Effector memory CD4-positive, alpha-beta T cell (primary cell): ENCODE measurements around the gene UBE2J2.
"Not testable (repeated sequence)": the region's sequence is repeated elsewhere in the genome, so short reads cannot be mapped to it uniquely, and the experiment has no call there.

ENCODE experiments used
- DNase-seq, 3 donors: peaks; one replicate each; pipeline ENCODE4 v3.0.0-alpha.2; 2020
- H3K27ac ChIP-seq: 2 replicates; pipeline ENCODE4 v1.7.0; 2013; ENCODE audit warnings: mild to moderate bottlenecking, low read length, moderate library complexity; ENCODE audit not compliant: insufficient read depth, poor library complexity, severe bottlenecking
- H3K27me3 ChIP-seq: replicated peaks from 2 replicates; pipeline ENCODE4 v1.7.0; 2013; ENCODE audit warnings: mild to moderate bottlenecking, low read length; ENCODE audit not compliant: insufficient read depth, control insufficient read depth, poor library complexity, severe bottlenecking
- H3K36me3 ChIP-seq: 2 replicates; pipeline ENCODE4 v1.7.0; 2013; ENCODE audit warnings: mild to moderate bottlenecking, low read length, moderate library complexity; ENCODE audit not compliant: control insufficient read depth, insufficient read depth
- H3K4me1 ChIP-seq: 2 replicates; pipeline ENCODE4 v1.7.0; 2013; ENCODE audit warnings: low read length, mild to moderate bottlenecking; ENCODE audit not compliant: control insufficient read depth, insufficient read depth, poor library complexity, severe bottlenecking
- H3K4me3 ChIP-seq: 2 replicates; pipeline ENCODE4 v1.7.0; 2013; ENCODE audit warnings: low read length, low read depth, mild to moderate bottlenecking; ENCODE audit not compliant: insufficient read depth, poor library complexity, severe bottlenecking
- H3K9me3 ChIP-seq: 2 replicates; pipeline ENCODE4 v1.7.0; 2013; ENCODE audit warnings: mild to moderate bottlenecking, low read length, moderate library complexity; ENCODE audit not compliant: control insufficient read depth

UBE2J2 gene

GRCh38 chr1:1255078-1255477, 18.6 kb downstream of the UBE2J2 start:
- Histone ChIP-seq H3K4me3 (no peak overlapping the region), H3K27ac (no peak overlapping the region), H3K36me3 (peaks cover 36% of the 10 kb centered on the region), H3K4me1 (peaks cover 11% of the 10 kb centered on the region), H3K27me3 (no peaks in the 10 kb centered on the region), H3K9me3 (no peaks in the 10 kb centered on the region)
- no peak for DNase-seq

DNA sequence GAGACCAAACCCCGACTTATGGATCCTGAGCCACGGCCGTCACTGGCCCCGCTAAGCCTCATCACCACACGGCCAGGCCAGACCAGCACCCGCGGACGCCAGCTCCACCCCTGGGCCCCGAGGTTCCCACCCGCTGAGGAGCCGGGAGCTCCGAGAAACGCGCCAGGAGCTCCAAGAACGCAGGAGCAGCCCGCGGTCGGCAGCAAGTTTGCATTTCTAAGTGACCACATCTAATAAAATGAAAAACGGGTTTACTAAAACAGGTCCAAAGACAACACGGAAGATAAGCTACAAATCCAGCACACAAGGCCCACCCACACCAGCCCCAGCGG, 19.0 kb downstream of the UBE2J2 start:
- peaks cover 32% of the 10 kb centered on the region for H3K36me3 ChIP-seq
- H3K4me1 ChIP-seq, result peaks cover 11% of the 10 kb centered on the region
- no peak for DNase-seq
- no peaks in the 10 kb centered on the region for H3K27me3 ChIP-seq
- no peaks in the 10 kb centered on the region for H3K9me3 ChIP-seq
- no peak overlapping the region for H3K4me3 ChIP-seq
- no peak overlapping the region for H3K27ac ChIP-seq

- H3K27me3 ChIP-seq, result no peaks in the 10 kb centered on the region
- peaks cover 29% of the 10 kb centered on the region for H3K36me3 ChIP-seq
- DNase-seq, result no peak
- no peak overlapping the region for H3K4me3 ChIP-seq
- no peak overlapping the region for H3K27ac ChIP-seq
- no peaks in the 10 kb centered on the region for H3K9me3 ChIP-seq
- peaks cover 11% of the 10 kb centered on the region for H3K4me1 ChIP-seq
These were observed 19.5 kb downstream of the UBE2J2 start for GRCh38 chr1:1253972-1254666.

DNA sequence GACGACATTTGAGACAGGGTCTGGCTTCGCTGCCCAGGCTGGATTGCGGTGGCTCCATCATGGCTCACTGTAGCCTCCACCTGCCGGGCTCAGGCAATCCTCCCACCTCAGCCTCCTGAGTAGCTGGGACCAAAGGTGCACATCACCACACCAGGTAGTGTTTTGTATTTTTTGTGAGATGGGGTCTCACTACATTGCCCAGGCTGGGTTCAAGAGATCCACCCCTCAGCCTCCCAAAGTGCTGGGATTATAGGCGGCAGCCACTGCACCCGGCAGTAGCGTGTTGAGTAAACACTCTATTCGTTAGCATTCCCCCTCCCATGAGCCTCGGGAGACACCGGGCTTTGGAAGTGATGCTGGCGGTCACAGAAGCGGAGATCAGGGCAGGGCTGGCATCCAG, 20.3 kb downstream of the UBE2J2 start:
- Histone ChIP-seq H3K4me1 (peaks cover 11% of the 10 kb centered on the region), H3K27ac (no peak overlapping the region), H3K36me3 (peaks cover 29% of the 10 kb centered on the region), H3K9me3 (no peaks in the 10 kb centered on the region), H3K27me3 (no peaks in the 10 kb centered on the region), H3K4me3 (no peak overlapping the region)
- no peak for DNase-seq

GRCh38 chr1:1250786-1251284, 22.8 kb downstream of the UBE2J2 start:
- Histone ChIP-seq H3K27ac (peak overlapping the region; percentile 75), H3K36me3 (peaks cover 17% of the 10 kb centered on the region), H3K27me3 (peaks cover 5% of the 10 kb centered on the region), H3K4me1 (peaks cover 20% of the 10 kb centered on the region), H3K9me3 (no peaks in the 10 kb centered on the region), H3K4me3 (no peak overlapping the region)
- peak in 2 of 3 donors; percentile 58 to 63 for DNase-seq

DNA sequence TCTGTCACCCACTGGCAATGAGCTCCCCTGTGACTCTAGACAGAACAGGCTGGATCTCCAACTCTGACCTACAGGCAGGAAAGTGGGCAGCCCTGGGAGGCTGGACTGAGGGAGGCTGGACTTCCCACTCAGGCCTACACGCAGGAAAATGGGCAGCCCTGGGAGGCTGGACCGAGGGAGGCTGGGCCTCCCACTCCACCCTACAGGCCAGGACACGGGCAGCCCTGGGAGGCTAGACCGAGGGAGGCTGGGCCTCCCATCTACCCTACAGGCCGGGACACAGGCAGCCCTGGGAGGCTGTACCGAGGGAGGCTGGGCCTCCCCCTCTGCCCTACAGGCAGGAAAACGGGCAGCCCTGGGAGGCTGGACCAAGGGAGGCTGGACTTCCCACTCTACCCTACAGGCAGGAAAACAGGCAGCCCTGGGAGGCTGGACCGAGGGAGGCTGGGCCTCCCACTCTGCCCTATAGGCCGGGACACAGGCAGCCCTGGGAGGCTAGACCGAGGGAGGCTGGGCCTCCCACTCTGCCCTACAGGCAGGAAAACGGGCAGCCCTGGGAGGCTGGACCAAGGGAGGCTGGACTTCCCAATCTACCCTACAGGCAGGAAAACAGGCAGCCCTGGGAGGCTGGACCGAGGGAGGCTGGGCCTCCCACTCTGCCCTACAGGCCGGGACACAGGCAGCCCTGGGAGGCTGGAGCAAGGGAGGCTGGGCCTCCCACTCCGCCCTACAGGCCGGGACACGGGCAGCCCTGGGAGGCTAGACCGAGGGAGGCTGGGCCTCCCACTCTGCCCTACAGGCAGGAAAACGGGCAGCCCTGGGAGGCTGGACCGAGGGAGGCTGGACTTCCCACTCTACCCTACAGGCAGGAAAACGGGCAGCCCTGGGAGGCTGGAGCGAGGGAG, 25.4 kb downstream of the UBE2J2 start:
- Histone ChIP-seq H3K27me3 (peaks cover 13% of the 10 kb centered on the region), H3K4me1 (peaks cover 20% of the 10 kb centered on the region)
- DNase-seq, H3K4me3 ChIP-seq, H3K9me3 ChIP-seq, H3K36me3 ChIP-seq, H3K27ac ChIP-seq: not testable (repeated sequence)

- H3K4me3 ChIP-seq, result no peak overlapping the region
These were observed 26.2 kb downstream of the UBE2J2 start for GRCh38 chr1:1247341-1247913.

GRCh38 chr1:1246577-1247340, 26.9 kb downstream of the UBE2J2 start, which contains the start of gene C1QTNF12:
Gene C1QTNF12, minus strand, starts transcription at chr1:1246722. Its CDS starts 32 bp downstream, at chr1:1246690.
- H3K27ac ChIP-seq, result no peak within 1 kb of the TSS
- H3K9me3 ChIP-seq, result no peaks in the 10 kb centered on the region
- no peak within 1 kb of the TSS for H3K4me3 ChIP-seq
- H3K36me3 ChIP-seq, result no peaks in the 10 kb centered on the region
- H3K27me3 ChIP-seq, result peaks cover 13% of the 10 kb centered on the region
- DNase-seq, result no peak
- H3K4me1 ChIP-seq, result peaks cover 20% of the 10 kb centered on the region

More at GRCh38 chr1:1247341-1247913, 26.2 kb downstream of the UBE2J2 start:
- Histone ChIP-seq H3K27ac (no peak overlapping the region), H3K27me3 (peaks cover 13% of the 10 kb centered on the region), H3K36me3 (no peaks in the 10 kb centered on the region), H3K9me3 (no peaks in the 10 kb centered on the region), H3K4me1 (peaks cover 20% of the 10 kb centered on the region)
- DNase-seq, result no peak

- no peak overlapping the region for H3K27ac ChIP-seq
- no peak for DNase-seq
- no peak overlapping the region for H3K4me3 ChIP-seq
- no peaks in the 10 kb centered on the region for H3K36me3 ChIP-seq
- peaks cover 13% of the 10 kb centered on the region for H3K27me3 ChIP-seq
- H3K9me3 ChIP-seq, result no peaks in the 10 kb centered on the region
- peaks cover 16% of the 10 kb centered on the region for H3K4me1 ChIP-seq
These were observed 27.7 kb downstream of the UBE2J2 start for GRCh38 chr1:1245817-1246576.
